Measurements from ENCODE around the gene MTM1. TPM values are rescaled to one million over a fixed set of nuclear protein-coding genes. Genes with fewer than 3 reads are reported as not detected.

Gene MTM1
- total RNA-seq, 1 donor from 2014 or later: 12.1 TPM

GRCh38 chrX:150649096-150649870, 80.9 kb downstream of the MTM1 start:
- Mint-ChIP-seq H3K4me3 (ENCODE audit: low read depth) (no peak overlapping the region), H3K36me3 (ENCODE audit: insufficient read depth) (peaks cover 4% of the 10 kb centered on the region), H3K27ac (no peak overlapping the region), H3K9me3 (ENCODE audit: low read depth) (peaks cover 22% of the 10 kb centered on the region), H3K27me3 (no peaks in the 10 kb centered on the region), H3K4me1 (ENCODE audit: low read depth) (peaks cover 2% of the 10 kb centered on the region)
- TF ChIP-seq, protein P1, sequence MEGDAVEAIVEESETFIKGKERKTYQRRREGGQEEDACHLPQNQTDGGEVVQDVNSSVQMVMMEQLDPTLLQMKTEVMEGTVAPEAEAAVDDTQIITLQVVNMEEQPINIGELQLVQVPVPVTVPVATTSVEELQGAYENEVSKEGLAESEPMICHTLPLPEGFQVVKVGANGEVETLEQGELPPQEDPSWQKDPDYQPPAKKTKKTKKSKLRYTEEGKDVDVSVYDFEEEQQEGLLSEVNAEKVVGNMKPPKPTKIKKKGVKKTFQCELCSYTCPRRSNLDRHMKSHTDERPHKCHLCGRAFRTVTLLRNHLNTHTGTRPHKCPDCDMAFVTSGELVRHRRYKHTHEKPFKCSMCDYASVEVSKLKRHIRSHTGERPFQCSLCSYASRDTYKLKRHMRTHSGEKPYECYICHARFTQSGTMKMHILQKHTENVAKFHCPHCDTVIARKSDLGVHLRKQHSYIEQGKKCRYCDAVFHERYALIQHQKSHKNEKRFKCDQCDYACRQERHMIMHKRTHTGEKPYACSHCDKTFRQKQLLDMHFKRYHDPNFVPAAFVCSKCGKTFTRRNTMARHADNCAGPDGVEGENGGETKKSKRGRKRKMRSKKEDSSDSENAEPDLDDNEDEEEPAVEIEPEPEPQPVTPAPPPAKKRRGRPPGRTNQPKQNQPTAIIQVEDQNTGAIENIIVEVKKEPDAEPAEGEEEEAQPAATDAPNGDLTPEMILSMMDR (IDR thresholded peaks at IDR 0.05; ENCODE audit: unreplicated experiment): no peak
- no peak for DNase-seq (ENCODE audit: low spot score, unreplicated experiment)

DNA sequence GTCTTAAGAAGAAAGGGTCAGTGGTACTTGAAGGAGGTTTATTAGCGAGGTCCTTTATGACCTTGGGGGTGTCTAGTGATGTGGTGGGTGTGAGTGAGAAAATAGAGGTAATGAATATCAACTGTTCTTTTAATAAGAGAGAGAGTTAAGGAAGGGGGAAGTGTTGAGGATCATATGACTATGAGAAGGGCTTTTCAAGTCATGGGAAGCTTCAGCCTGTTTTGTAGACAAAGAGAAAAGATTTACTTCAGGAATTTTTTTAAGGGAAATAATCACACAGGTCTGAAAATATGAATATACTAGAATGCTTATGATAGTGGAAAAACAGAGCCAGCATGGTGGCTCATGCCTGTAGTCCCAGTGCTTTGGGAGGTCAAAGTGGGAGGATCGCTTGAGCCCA, 83.5 kb downstream of the MTM1 start:
- peaks cover 10% of the 10 kb centered on the region for H3K36me3 Mint-ChIP-seq (ENCODE audit: insufficient read depth)
- peaks cover 2% of the 10 kb centered on the region for H3K4me1 Mint-ChIP-seq (ENCODE audit: low read depth)
- no peaks in the 10 kb centered on the region for H3K27me3 Mint-ChIP-seq
- no peak for DNase-seq (ENCODE audit: low spot score, unreplicated experiment)
- H3K4me3 Mint-ChIP-seq (ENCODE audit: low read depth): no peak overlapping the region
- H3K27ac Mint-ChIP-seq: no peak overlapping the region
- peaks cover 24% of the 10 kb centered on the region for H3K9me3 Mint-ChIP-seq (ENCODE audit: low read depth)
- TF ChIP-seq, protein P1 (IDR thresholded peaks at IDR 0.05; ENCODE audit: unreplicated experiment): no peak

- Mint-ChIP-seq H3K9me3 (ENCODE audit: low read depth) (peaks cover 25% of the 10 kb centered on the region), H3K36me3 (ENCODE audit: insufficient read depth) (peaks cover 19% of the 10 kb centered on the region), H3K4me3 (ENCODE audit: low read depth) (no peak overlapping the region), H3K27me3 (peaks cover 2% of the 10 kb centered on the region), H3K4me1 (ENCODE audit: low read depth) (no peaks in the 10 kb centered on the region), H3K27ac (no peak overlapping the region)
- no peak for DNase-seq (ENCODE audit: low spot score, unreplicated experiment)
- TF ChIP-seq, protein P1 (IDR thresholded peaks at IDR 0.05; ENCODE audit: unreplicated experiment): no peak
Observed at GRCh38 chrX:150655788-150656187, 87.4 kb downstream of the MTM1 start.

- Mint-ChIP-seq H3K27me3 (peaks cover 24% of the 10 kb centered on the region), H3K36me3 (ENCODE audit: insufficient read depth) (peaks cover 20% of the 10 kb centered on the region), H3K9me3 (ENCODE audit: low read depth) (peaks cover 29% of the 10 kb centered on the region), H3K27ac (no peak overlapping the region), H3K4me1 (ENCODE audit: low read depth) (peaks cover 7% of the 10 kb centered on the region), H3K4me3 (ENCODE audit: low read depth) (no peak overlapping the region)
- DNase-seq (ENCODE audit: low spot score, unreplicated experiment): no peak
- TF ChIP-seq, protein P1 (IDR thresholded peaks at IDR 0.05; ENCODE audit: unreplicated experiment): no peak
Observed at GRCh38 chrX:150663073-150663472, 94.7 kb downstream of the MTM1 start.

- H3K36me3 Mint-ChIP-seq (ENCODE audit: insufficient read depth): peaks cover 20% of the 10 kb centered on the region
- TF ChIP-seq, protein P1 (IDR thresholded peaks at IDR 0.05; ENCODE audit: unreplicated experiment): no peak
- no peak for DNase-seq (ENCODE audit: low spot score, unreplicated experiment)
- H3K9me3 Mint-ChIP-seq (ENCODE audit: low read depth): peaks cover 29% of the 10 kb centered on the region
- H3K27me3 Mint-ChIP-seq: peaks cover 24% of the 10 kb centered on the region
- no peak overlapping the region for H3K4me3 Mint-ChIP-seq (ENCODE audit: low read depth)
- H3K4me1 Mint-ChIP-seq (ENCODE audit: low read depth): peaks cover 7% of the 10 kb centered on the region
- H3K27ac Mint-ChIP-seq: no peak overlapping the region
Observed at GRCh38 chrX:150664290-150664689, 95.9 kb downstream of the MTM1 start.
